IPS-18c (cell line): Measurements from ENCODE around the gene HOXD4.

Experiments
- H3K4me3 ChIP-seq: 2 replicates; pipeline ENCODE4 v1.7.0; 2013; ENCODE audit warnings: low read depth, mild to moderate bottlenecking, low read length, moderate library complexity; ENCODE audit not compliant: insufficient read depth
- H3K9me3 ChIP-seq: one replicate; pipeline ENCODE4 v1.6.1; 2013; ENCODE audit warnings: mild to moderate bottlenecking, low read length, moderate library complexity; ENCODE audit not compliant: control insufficient read depth, insufficient read depth

Gene HOXD4

DNA sequence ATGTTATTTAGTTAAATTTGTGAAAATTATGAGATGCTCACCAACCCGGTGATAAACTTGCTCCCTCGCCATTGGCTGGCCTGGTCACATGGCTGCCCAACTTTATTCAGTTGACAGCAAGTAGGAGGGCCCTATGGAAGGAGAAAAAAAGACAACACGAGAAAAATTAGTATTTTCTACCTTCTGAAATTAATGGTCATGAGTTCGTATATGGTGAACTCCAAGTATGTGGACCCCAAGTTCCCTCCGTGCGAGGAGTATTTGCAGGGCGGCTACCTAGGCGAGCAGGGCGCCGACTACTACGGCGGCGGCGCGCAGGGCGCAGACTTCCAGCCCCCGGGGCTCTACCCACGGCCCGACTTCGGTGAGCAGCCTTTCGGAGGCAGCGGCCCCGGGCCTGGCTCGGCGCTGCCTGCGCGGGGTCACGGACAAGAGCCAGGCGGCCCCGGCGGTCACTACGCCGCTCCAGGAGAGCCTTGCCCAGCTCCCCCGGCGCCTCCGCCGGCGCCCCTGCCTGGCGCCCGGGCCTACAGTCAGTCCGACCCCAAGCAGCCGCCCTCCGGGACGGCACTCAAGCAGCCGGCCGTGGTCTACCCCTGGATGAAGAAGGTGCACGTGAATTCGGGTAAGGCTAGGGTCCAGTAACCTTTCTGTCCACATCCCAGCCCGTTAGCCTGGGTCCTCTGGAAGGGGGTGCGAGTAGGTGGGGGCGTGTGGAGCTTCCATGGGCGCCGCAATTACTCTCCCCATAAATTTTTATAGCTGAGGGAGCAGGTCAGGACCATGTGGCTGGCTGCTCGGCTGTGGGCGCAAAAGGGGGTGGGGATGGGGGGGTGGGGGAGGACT is at the start of gene HOXD4:
TSS of gene HOXD4 (plus strand) at position 109 of the 846 bp plus-strand sequence. CDS start at position 193, 84 bp downstream.
- Histone ChIP-seq H3K9me3 (no peaks in the 10 kb centered on the region), H3K4me3 (no peak within 1 kb of the TSS)

DNA sequence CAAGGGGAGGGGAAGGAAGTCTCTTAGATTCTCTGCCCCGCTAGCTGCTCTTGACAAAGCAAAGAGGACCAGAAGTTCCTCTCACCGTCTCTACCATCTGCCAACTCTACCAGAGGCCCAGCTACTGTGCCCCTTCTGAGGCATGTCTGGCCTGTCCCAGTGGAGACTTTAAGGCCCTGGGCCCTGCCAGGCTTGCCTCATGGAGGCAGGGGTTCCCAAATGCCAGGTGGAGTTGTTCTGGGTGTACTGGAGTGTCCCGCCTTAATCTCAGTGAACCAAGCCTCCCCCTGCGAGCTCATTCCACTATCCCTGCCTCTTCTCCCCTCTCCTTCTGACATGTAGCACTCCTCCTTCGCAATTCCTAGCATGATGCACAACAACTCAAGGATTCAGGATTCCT is 49.5 kb upstream of the HOXD4 start:
- Histone ChIP-seq H3K4me3 (no peak overlapping the region), H3K9me3 (peaks cover 2% of the 10 kb centered on the region)

DNA sequence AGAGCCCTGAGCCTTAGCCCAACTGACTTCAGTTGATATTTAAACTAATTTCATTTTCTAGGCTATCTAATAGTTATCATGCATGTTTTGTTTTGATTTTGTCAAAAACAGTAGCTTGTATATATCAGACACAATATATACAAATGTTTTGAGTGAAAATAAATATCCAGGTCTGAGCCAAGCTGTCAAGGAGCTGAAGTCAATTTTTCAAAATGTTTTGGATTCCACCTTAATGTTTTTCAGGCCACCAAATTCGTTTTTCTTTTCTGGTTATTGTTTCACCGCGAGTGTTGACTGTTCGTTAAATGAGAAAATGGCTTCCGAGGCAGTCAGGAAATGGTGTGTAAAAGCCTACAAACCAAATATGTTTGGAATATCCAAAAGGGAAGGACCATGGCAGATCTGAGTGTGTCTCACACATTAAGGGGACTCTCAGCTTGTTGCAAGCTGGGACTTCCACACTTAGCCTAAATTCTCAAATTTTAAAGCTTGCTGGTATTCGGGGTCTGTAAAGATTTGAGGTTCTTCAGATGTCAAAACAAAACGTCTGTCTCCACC is 49.0 kb upstream of the HOXD4 start:
- no peak overlapping the region for H3K4me3 ChIP-seq

DNA sequence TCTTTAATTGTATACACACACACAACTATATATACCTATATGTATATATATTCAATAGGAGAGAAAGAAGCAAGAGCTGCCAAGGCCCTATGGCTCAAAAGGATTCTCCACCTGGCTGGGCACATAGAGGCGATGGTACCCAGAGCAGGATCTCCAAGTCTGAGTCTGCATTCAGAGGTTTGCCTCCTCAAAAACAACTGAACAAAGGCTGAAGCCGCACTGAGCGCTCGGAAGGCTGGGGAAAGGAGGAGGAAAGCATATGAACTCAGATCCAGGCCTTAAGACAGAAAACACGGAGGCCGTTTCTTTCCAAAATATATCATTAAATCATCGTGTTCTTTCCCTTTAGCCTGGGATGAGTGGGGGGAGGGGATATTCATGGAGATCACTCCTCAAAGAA is 48.2 kb upstream of the HOXD4 start:
- Histone ChIP-seq H3K9me3 (peaks cover 2% of the 10 kb centered on the region), H3K4me3 (no peak overlapping the region)

More for the DNA sequence above, 49.0 kb upstream of the HOXD4 start:
- peaks cover 2% of the 10 kb centered on the region for H3K9me3 ChIP-seq

DNA sequence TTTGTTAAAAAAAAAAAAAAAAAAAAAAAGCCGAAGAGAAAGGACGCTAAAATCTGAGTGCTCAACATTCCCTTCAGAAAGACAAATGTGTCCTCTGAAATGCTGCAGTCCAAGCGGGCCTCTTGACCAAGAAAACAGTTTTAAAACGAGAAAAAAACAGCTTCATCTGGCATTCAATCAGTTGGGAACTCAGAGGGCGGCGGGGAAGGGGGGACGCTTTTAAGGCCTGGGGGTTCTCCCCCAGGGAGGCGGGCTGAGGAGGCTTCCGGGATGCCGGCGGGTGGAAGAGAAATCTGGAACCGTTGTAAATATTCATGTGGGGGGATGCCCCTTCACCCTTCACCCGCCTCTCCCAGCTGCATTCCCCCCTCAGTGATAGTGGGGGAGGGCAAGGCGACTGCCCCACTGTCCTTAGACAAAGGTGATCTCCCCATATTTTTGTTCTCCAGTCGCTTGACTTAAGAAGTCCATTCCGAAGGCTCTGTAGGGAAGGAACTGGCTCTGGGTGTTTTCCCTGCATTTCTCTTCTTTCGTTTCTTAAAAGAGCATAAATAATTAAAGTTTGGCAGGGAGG is 47.5 kb upstream of the HOXD4 start:
- H3K4me3 ChIP-seq = no peak overlapping the region

DNA sequence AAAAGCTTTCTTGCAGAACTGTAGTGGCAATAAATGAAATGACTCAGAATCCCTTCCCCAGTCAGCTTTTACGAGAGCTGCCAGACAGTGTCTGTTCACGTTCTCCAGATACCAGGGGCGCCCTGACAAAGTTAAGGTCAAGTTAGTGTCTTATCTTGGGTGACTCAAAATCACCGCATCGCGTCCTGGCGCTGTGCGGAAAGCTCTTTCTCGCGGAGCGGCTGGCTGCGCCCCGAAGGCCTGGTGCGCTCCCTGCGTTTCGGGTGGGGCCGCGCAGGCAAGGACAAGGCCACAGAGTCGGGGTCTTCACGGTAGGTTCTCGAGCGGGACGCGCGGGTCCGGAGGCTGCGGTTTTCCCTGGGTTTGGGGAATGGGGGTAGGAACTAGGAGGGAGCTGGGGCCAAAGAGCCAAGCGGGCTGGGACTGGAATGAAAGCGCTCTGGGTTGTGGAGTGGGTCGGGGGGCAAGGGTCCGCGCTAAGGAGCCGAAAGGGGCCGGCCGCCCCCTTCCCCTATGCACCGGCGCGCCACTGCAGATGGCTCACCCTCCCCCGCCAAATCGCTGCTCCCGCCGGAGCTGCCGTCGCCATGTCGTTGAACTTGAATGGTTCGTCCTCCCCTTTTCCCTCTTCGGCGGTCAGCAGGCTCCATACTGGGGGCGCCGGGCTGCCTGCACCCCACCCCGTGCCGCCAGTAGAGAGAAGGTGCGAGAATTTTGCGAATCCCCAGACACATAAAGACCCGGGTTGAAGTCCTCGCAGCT is 46.9 kb upstream of the HOXD4 start:
- H3K9me3 ChIP-seq = peaks cover 2% of the 10 kb centered on the region
- H3K4me3 ChIP-seq = 0 out of 2 replicates have a peak overlapping the region, but pooled peaks have one; percentile 15

More for the DNA sequence above, 47.5 kb upstream of the HOXD4 start:
- peaks cover 2% of the 10 kb centered on the region for H3K9me3 ChIP-seq

DNA sequence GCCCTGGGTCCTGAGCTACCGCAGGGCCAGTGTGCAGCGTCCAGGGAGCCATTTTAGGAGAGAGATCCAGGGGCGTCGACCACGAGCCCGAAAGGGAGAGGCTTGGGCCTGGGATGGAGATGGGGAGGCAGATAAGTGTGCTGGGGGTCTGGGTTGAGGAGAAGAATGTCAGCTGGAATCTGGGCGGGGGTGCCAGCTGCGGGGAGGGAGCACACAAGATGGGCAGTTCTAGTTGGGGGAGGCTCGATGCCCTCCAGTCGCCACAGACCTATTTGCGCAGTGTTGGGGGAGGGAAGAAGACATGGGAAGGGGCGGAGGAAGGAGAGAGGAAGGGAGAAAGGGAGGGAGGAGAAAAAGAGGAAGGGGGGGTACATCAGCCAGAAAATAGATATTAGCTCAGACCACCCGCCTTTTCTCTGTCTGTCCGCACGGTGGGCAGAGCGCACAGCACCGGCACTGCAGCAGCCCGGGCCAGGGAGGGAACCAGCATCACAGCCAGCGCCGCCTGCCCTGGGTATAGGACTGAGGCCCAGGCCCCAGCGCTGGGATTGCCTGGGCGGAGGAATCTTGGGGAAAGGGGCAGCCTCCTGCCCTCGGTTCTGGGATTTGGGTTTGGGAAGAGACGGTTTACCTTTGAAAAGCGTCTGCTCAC is 46.1 kb upstream of the HOXD4 start:
- no peaks in the 10 kb centered on the region for H3K9me3 ChIP-seq
- H3K4me3 ChIP-seq = 0 out of 2 replicates have a peak overlapping the region, but pooled peaks have one; percentile 15

DNA sequence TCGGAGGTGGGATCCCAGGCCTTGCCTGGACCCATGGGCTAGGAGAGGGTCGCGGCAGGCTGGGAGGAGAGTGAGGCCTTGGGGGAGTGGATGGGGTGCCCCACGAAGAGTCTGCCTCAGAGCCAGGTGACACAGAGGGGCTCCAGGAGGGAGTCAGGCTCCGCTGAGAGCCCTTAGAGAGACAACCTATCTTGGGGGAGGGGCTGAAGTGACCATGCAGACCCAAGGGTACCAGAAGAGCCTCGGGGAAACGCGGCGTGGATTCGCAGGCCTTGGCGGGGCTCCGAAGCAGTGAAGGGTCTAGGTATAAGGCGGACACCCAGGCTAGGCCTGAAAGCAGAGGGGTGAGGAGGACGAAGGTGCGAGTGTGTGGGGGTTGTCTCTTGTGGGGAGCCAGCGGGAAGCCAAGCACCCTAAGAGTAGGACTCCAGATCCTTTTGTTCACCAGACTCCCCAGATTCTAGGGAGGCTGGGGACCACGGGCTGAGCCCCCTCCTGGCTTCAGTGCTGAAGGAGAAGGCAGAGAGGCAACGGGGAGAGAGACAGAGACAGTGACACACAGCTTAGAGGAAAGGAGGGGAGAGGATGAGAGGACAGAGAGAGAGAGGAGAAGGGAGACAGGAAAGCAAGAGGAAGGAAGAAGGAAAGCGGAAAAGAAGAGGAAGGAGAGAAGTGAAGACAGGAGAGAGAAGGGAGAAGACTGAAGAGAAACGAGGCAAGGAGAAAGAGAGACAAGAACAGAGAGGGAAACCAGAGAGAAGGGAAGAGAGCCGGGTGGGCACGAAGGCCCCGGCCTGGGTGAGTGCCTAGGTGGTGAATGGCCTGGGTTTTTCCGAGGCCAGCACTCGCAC is 45.4 kb upstream of the HOXD4 start:
- H3K9me3 ChIP-seq = no peaks in the 10 kb centered on the region
- no peak overlapping the region; the same call in 1 of the 2 replicates for H3K4me3 ChIP-seq

DNA sequence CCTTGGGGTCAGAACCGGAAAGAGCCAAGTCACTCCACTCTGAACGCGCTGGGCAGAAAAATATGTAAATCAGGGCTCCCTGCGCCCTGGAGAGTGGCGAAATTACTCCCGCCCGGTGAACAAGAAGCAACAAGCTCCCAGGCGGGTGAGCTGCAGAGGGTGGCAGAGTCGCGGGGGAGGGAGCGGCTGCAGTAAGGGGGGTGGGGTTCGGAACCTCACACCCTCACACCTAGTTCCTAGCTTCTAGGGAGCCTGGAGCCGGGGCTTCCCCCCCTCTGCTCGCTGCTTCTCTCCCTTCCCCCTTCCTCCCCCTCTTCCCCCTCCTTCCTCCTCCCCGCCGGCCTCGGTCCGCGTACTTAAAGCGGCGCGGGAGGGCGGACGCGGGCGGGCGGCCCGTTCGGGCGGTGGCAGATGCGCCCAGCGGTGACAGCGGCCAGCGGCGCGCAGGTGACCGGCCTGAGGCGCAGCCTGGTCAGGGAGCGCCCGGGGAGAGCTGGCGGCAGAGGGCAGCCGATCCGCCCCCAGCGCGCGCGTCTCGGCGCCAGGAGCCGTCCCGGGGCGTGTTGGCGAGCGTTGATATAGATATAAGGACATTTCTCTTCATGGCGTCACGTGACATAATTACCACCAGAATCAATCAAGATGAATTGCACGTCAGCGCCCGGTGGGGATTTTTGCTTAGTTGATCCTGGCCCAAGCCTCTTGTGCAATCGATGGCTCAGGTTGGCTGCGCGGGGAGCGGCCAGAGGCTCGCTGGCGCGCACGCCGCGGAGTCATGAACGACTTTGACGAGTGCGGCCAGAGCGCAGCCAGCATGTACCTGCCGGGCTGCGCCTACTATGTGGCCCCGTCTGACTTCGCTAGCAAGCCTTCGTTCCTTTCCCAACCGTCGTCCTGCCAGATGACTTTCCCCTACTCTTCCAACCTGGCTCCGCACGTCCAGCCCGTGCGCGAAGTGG is 44.5 kb upstream of the HOXD4 start, which contains the start of gene HOXD11:
TSS of gene HOXD11 (plus strand) at position 700 of the 959 bp plus-strand sequence. CDS start at position 776, 76 bp downstream.
- Histone ChIP-seq H3K4me3 (peak within 1 kb of the TSS; percentile 28), H3K9me3 (no peaks in the 10 kb centered on the region)

DNA sequence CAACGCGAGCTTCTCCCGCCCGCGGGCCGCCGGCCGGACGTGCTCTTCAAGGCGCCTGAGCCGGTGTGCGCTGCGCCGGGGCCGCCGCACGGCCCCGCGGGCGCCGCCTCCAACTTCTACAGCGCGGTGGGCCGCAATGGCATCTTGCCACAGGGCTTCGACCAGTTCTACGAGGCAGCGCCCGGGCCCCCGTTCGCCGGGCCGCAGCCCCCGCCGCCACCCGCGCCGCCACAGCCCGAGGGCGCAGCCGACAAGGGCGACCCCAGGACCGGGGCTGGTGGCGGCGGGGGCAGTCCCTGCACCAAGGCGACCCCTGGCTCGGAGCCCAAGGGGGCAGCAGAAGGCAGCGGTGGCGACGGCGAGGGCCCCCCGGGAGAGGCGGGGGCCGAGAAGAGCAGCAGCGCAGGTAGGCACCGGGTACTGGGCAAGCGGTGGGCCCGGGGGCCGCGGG is 43.6 kb upstream of the HOXD4 start:
- Histone ChIP-seq H3K4me3 (no peak overlapping the region), H3K9me3 (no peaks in the 10 kb centered on the region)

DNA sequence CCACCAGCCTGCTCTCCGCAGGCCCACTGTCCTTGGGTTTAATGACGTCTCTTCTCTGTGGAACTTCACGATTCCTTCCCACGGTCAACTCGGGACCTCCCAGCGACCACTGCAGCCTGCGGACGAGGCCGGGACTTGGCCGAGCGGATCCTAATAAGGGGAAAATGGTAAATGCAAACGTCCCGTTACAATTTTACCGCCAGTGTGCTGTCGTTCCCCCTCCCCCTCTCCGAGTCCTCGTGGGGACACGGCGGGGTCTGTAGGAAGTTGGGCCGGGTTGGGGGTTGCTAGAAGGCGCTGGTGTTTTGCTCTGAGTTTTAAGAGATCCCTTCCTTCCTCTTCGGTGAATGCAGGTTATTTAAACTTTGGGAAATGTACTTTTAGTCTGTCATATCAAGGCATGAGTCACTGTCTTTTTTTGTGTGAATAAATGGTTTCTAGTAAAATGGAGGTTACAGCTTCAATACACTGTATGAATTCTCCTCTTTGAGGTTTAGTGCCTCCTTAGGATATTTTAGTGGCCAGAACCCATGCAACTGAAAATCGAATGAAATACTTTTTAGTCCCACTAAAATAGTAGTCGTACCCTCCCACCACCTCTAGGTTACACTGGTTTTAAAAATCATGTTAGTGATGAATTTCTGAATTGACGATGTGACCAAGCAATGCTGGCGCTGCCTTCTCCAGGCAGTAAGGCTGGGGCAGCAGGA is 42.0 kb upstream of the HOXD4 start:
- Histone ChIP-seq H3K4me3 (no peak overlapping the region), H3K9me3 (no peaks in the 10 kb centered on the region)

DNA sequence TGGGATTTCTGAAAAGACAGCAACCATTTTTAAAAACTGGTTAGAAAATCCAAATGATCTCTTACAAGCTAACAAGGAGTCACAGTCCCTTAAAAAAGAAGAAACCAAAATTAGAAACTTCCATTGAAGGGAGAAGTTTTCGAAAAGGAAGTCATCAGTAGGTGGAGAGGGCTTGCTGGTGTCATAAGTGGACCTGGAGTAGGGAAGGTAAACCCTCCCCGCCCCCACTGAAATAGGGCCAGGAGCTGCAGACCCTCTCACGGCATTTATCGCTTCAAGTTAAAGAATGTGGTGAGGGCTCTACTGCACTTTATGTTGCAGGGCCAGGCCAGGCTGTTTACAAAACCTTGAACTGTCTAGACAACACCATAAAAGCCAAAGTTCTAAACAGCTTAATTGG is 41.4 kb upstream of the HOXD4 start:
- no peak overlapping the region for H3K4me3 ChIP-seq

DNA sequence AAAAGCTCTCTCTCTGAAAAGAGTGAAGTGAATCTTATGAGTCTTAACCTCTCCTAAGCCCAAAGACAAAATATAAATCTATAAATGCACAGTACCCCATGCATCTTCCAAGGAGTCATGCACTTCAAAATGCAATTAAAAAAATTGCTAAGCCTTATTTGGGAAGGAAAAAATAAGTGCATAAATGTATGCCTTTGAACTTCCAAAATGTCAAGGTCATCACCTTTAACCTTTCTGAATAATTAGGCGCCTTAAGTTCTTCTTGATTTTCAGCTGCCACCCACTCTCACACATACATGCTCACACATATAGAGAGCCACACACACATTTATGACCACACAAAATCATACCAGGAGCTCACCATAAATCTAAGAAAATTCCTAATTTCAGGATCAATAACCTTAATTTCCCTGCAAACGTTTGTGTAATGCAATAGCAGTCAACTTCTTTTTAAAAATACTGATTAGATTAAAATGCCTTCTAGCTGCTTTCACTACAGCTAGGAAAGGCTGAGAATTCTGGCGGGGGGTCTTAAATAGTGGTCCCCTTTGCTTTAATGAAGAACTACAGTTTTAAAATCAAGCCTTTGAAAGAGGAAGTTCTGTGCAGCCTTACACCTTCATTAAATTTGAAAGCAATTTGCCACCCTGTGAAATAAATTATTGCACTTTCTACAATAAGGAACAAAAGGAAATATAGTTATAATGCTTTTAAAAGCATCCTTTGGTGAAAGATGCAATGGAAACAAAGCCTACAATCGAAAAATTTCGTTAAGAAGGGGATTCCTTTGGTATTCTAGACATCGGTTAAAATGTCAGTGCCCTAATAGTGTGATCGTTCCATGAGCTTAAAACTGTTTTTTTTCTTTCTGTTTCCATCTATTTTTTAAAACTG is 40.7 kb upstream of the HOXD4 start:
- H3K9me3 ChIP-seq = no peaks in the 10 kb centered on the region

More for the DNA sequence above, 41.4 kb upstream of the HOXD4 start:
- H3K9me3 ChIP-seq = no peaks in the 10 kb centered on the region

DNA sequence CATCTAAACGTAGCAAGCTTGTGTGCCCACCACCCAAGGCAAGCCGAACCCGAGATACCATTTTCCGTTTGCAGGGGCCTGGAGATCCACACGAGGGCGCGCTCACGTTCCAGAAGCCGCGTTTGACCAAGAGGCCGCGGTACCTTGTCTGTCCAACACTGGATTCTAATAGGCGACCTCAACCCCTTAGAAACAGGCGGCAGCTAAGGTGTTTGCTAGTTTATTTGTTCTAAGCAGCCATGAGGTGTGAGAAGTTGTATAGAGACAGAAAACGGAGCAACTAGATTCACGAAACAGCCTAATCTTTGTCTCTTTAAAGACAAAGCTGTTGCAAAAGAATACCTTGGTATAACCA is 40.1 kb upstream of the HOXD4 start:
- no peak overlapping the region for H3K4me3 ChIP-seq
- no peaks in the 10 kb centered on the region for H3K9me3 ChIP-seq

More for the DNA sequence above, 40.7 kb upstream of the HOXD4 start:
- H3K4me3 ChIP-seq = no peak overlapping the region
